Stimulated activated naive B cell treated with anti-CD40 and anti-IgM and Interleukin-4, amounts not matched to agents 10 μg/mL and 1 μg/mL and 100 μg/mL, for 72 hours (primary cell): Measurements from ENCODE around the gene PCBD1.

Experiments used
- ATAC-seq, 2 donors: fragments of 150-1000 bp; cut with Tn5 transposase; replicated peaks; 2 replicates each; pipeline ENCODE4 v1.10.0; 2021; ENCODE audit warnings: moderate library complexity in 1 of 2
- DNase-seq: peaks from one replicate; pipeline ENCODE4 v3.0.0; 2021
- H3K27ac Mint-ChIP-seq: one replicate; pipeline ENCODE4 v1.8.0; 2022; ENCODE audit warnings: mild to moderate bottlenecking, mixed read lengths
- H3K27me3 Mint-ChIP-seq, 2 donors: one replicate each; pipeline ENCODE4 v1.8.0; 2022; ENCODE audit warnings: mixed read lengths in 2 of 2
- H3K36me3 Mint-ChIP-seq, 2 donors: one replicate each; pipeline ENCODE4 v1.8.0; 2022; ENCODE audit warnings: mixed read lengths in 2 of 2, mild to moderate bottlenecking in 1 of 2
- H3K4me1 Mint-ChIP-seq, 2 donors: one replicate each; pipeline ENCODE4 v1.8.0; 2022; ENCODE audit warnings: mixed read lengths in 2 of 2, mild to moderate bottlenecking in 1 of 2
- H3K4me3 Mint-ChIP-seq, 2 donors: one replicate each; pipeline ENCODE4 v1.8.0; 2022; ENCODE audit warnings: mild to moderate bottlenecking in 2 of 2, mixed read lengths in 2 of 2, moderate library complexity in 1 of 2
- H3K9me3 Mint-ChIP-seq, 2 donors: one replicate each; pipeline ENCODE4 v1.8.0; 2022; ENCODE audit warnings: mixed read lengths in 2 of 2, mild to moderate bottlenecking in 1 of 2

Gene PCBD1

GRCh38 chr10:70912556-70912955, 24.2 kb upstream of the PCBD1 start:
- H3K27me3 Mint-ChIP-seq: peaks cover 0 to 19% of the 10 kb centered on the region in 2 donors
- no peak for ATAC-seq
- H3K4me3 Mint-ChIP-seq: no peak overlapping the region

DNA sequence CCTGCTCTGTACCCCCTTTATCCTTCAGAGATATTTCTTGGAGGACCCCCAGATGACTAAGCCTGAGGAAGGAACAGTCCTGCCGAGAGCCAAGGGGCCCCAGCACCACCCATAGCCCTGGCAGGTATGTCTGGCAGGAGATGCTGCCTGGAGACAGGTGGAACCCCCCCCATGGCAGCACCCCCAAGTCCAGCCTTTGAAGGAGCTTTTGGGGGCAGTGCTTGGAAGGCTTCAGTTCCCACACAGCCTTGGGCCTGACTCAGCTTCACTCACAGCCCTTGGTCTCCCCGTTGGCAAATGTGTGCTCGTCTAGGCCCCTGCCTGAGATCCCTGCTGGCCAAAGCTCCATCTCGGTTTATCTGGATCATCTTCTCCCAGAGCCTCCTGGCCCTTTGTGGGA, 23.0 kb upstream of the PCBD1 start:
- ATAC-seq (no peak), DNase-seq (no peak)
- peaks cover 0 to 21% of the 10 kb centered on the region in 2 donors for H3K27me3 Mint-ChIP-seq
- H3K4me1 Mint-ChIP-seq: no peaks in the 10 kb centered on the region
- peaks cover 4% of the 10 kb centered on the region in 2 donors for H3K9me3 Mint-ChIP-seq
- no peak overlapping the region for H3K27ac Mint-ChIP-seq
- peaks cover 2 to 3% of the 10 kb centered on the region in 2 donors for H3K36me3 Mint-ChIP-seq
- H3K4me3 Mint-ChIP-seq: no peak overlapping the region

More at GRCh38 chr10:70912556-70912955, 24.2 kb upstream of the PCBD1 start:
- H3K36me3 Mint-ChIP-seq: peaks cover 2 to 3% of the 10 kb centered on the region in 2 donors
- no peak overlapping the region for H3K27ac Mint-ChIP-seq
- H3K4me1 Mint-ChIP-seq: no peaks in the 10 kb centered on the region
- no peak for DNase-seq
- H3K9me3 Mint-ChIP-seq: peaks cover 4% of the 10 kb centered on the region in 2 donors

DNA sequence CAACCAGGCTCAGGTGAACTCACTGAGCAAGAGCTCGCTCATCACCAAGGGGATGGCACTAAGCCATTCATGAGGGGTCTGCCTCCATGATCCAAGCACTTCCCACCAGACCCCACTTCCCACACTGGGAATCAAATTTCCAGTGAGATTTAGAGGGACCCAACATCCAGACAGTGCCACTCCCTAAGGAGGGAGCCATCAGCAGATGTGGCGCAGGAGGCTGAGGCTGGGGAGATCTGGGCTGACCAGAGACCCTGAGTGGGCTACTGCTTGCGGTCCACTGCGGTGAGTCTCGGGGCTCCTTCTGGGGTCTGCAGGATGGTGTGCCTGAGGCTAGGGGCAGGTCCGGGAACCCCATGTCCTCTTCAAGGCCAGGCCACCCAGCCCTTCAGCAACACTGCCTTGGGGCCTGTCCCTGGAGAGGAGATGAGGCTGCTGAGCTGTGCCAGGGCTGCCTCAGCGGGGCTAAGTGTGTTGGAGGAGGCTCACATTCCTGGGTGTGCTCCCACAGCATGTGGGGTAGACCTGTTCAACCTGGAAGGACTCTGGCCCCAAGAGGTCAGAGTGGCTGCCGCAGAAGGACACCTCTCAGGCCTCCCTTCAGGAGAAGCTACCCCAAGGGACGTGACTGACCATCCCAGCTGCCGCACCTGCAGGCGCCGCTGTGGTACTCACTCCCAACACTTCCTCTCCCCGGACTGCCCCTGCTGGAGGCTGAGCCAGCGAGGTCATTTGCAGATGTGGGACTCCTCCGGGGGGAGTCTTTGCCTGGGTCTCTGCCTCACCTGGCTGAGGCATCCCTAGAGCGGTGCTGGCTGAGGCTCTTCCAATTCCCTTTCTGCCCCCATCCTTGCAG, 22.3 kb upstream of the PCBD1 start:
- DNase-seq (no peak), ATAC-seq (no peak)
- peaks cover 4% of the 10 kb centered on the region in 2 donors for H3K9me3 Mint-ChIP-seq
- H3K27me3 Mint-ChIP-seq: peaks cover 0 to 21% of the 10 kb centered on the region in 2 donors
- peaks cover 2 to 3% of the 10 kb centered on the region in 2 donors for H3K36me3 Mint-ChIP-seq
- H3K27ac Mint-ChIP-seq: no peak overlapping the region
- H3K4me1 Mint-ChIP-seq: no peaks in the 10 kb centered on the region
- H3K4me3 Mint-ChIP-seq: no peak overlapping the region

GRCh38 chr10:70909326-70909935, 21.1 kb upstream of the PCBD1 start:
- Mint-ChIP-seq H3K27me3 (peaks cover 0 to 15% of the 10 kb centered on the region in 2 donors), H3K4me1 (no peaks in the 10 kb centered on the region), H3K4me3 (no peak overlapping the region), H3K27ac (no peak overlapping the region), H3K36me3 (peaks cover 2 to 3% of the 10 kb centered on the region in 2 donors), H3K9me3 (peaks cover 4% of the 10 kb centered on the region in 2 donors)
- ATAC-seq: no peak
- no peak for DNase-seq

- peaks cover 2 to 3% of the 10 kb centered on the region in 2 donors for H3K36me3 Mint-ChIP-seq
- H3K4me3 Mint-ChIP-seq: no peak overlapping the region
- peaks cover 4% of the 10 kb centered on the region in 2 donors for H3K9me3 Mint-ChIP-seq
- H3K27me3 Mint-ChIP-seq: peaks cover 1 to 15% of the 10 kb centered on the region in 2 donors
- no peak for DNase-seq
- no peaks in the 10 kb centered on the region for H3K4me1 Mint-ChIP-seq
- no peak overlapping the region for H3K27ac Mint-ChIP-seq
- no peak for ATAC-seq
Observed at GRCh38 chr10:70908406-70909296, 20.3 kb upstream of the PCBD1 start.

GRCh38 chr10:70907637-70908405, 19.5 kb upstream of the PCBD1 start:
- DNase-seq (no peak), ATAC-seq (no peak)
- peaks cover 2 to 3% of the 10 kb centered on the region in 2 donors for H3K36me3 Mint-ChIP-seq
- no peak overlapping the region for H3K27ac Mint-ChIP-seq
- no peak overlapping the region for H3K4me3 Mint-ChIP-seq
- H3K4me1 Mint-ChIP-seq: peaks cover 0 to 2% of the 10 kb centered on the region in 2 donors
- peaks cover 4% of the 10 kb centered on the region in 2 donors for H3K9me3 Mint-ChIP-seq
- H3K27me3 Mint-ChIP-seq: peaks cover 10 to 13% of the 10 kb centered on the region in 2 donors

DNA sequence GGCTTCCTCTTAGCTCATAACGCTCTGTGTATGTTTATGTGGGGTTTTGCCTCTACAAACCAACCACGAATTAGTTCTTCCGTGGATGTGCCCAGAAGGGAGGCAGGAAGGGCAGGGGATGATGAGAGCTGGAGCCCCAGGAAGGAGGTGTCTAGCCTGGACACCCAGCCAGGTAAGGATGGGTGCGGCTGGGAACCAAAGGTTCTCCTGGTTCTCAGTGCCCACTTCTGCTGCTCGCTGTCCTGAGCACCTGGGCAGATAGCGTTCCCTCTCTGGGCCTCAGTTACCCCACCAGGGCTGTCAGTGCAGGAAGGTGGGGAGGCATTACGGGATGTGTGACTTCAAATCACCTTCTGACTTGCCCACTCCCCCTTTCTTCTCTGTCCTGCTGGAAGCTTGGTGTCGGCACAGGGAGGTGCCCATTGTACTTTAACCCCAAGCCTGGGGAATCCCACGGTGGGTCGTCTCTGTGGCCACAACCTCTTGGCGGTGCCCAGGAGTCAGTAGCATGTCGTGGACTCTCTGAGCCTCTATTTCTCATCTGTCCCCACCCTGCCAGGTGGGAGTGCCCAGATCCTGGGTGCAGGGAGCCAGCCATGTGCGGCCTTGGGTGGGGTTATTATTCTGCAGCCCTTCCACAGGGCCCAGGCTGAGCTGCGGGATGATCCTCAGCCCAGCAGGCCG, 18.7 kb upstream of the PCBD1 start:
- H3K9me3 Mint-ChIP-seq: peaks cover 2% of the 10 kb centered on the region in 2 donors
- no peak for ATAC-seq
- H3K27ac Mint-ChIP-seq: no peak overlapping the region

GRCh38 chr10:70906031-70906783, 17.8 kb upstream of the PCBD1 start:
- no peak overlapping the region for H3K27ac Mint-ChIP-seq

More for the DNA sequence above, 18.7 kb upstream of the PCBD1 start:
- Mint-ChIP-seq H3K4me1 (peaks cover 0 to 2% of the 10 kb centered on the region in 2 donors), H3K27me3 (peaks cover 11 to 14% of the 10 kb centered on the region in 2 donors), H3K36me3 (peaks cover 1% of the 10 kb centered on the region in 2 donors), H3K4me3 (no peak overlapping the region)
- DNase-seq: no peak

GRCh38 chr10:70905071-70906021, 17.0 kb upstream of the PCBD1 start:
- H3K36me3 Mint-ChIP-seq: no peaks in the 10 kb centered on the region
- ATAC-seq (no peak), DNase-seq (no peak)
- no peaks in the 10 kb centered on the region for H3K9me3 Mint-ChIP-seq
- H3K4me3 Mint-ChIP-seq: no peak overlapping the region
- no peak overlapping the region for H3K27ac Mint-ChIP-seq
- peaks cover 19 to 22% of the 10 kb centered on the region in 2 donors for H3K27me3 Mint-ChIP-seq
- H3K4me1 Mint-ChIP-seq: peaks cover 0 to 2% of the 10 kb centered on the region in 2 donors

More at GRCh38 chr10:70906031-70906783, 17.8 kb upstream of the PCBD1 start:
- Mint-ChIP-seq H3K4me3 (no peak overlapping the region), H3K4me1 (peaks cover 0 to 2% of the 10 kb centered on the region in 2 donors), H3K9me3 (no peaks in the 10 kb centered on the region), H3K36me3 (no peaks in the 10 kb centered on the region), H3K27me3 (peaks cover 16% of the 10 kb centered on the region in 2 donors)
- no peak for DNase-seq
- ATAC-seq: no peak

DNA sequence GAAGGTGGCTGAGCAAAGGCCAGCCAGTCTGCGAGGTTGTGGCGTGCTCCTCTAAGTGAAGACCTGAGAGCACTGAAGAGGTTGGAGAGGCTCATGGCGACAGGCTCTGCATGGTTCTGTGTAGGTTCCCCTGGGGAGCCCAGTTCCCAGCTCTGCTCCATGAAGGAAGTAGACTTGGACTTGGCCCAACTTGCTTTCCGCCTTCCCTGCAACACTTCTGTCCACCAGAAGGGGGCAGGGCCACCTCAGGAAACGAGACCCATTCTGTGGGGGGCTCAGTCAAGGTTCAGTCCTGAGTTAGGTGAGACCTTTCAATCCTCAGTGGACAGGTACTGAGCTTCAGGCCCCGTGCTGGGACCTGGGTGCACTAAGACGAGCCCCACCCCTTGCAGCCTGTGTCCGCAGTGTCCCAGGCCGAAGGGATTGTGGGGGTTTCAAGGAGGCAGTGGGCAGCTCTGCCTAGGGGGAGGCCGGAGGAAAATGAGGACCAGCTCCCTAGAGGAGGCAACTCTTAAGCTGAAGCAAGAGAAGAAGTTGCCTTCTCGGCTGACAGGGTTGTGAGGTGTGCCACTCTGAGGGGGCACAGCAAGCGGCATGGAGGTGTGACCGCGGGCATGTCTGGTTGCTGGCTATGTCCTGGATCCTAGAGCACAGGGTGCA, 15.0 kb upstream of the PCBD1 start:
- no peak for DNase-seq
- Mint-ChIP-seq H3K27me3 (peaks cover 19 to 22% of the 10 kb centered on the region in 2 donors), H3K27ac (no peak overlapping the region), H3K4me3 (no peak overlapping the region), H3K9me3 (no peaks in the 10 kb centered on the region), H3K36me3 (no peaks in the 10 kb centered on the region), H3K4me1 (peaks cover 0 to 2% of the 10 kb centered on the region in 2 donors)
- ATAC-seq: peak; percentile 19 to 43

DNA sequence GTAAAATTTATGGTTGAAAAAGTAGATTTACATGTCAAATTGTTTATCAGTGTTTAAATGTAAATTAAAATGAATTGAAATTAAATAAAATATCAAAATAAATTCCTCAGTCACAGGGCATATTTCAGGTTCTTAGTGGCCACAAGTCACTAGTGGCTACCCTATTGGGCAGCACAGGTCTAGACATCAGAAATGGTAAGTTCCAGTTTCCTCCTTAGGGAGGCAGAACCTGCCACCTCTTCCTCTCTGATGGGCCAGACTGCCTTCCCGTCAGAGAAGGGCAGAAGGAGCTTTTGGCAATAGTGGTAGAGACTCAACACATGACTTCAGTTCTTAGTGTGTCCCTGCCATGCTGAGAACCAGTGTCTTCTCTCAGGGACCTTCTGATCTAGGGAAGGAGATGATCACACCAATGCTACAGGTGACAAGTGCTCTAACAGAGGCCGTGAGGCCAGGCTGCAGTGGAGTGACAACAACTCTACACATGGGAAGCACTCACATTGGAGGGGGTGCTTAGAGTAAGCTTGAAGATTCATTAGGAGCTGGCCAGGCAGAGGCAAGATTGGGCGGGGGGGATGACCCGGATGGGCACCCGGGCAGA, 14.4 kb upstream of the PCBD1 start:
- Mint-ChIP-seq H3K4me3 (no peak overlapping the region), H3K36me3 (no peaks in the 10 kb centered on the region), H3K9me3 (no peaks in the 10 kb centered on the region), H3K27ac (no peak overlapping the region), H3K27me3 (peaks cover 15 to 22% of the 10 kb centered on the region in 2 donors), H3K4me1 (peaks cover 0 to 2% of the 10 kb centered on the region in 2 donors)
- ATAC-seq (no peak), DNase-seq (no peak)
